Tibial artery (tissue), 4 donors: Measurements from ENCODE around the gene GBA2.

Experiments used
- DNase-seq, 2 donors: peaks; one replicate each; pipeline ENCODE4 v3.0.0-alpha.2; 2019
- H3K27ac ChIP-seq, 2 donors: fragments of 200-600 bp; sonication (generic) in 1 of 2; 1 replicate in 1 of 2; 2 replicates in 1 of 2; pipeline ENCODE4 v1.5.1; 2018 to 2019; ENCODE audit warnings: mild to moderate bottlenecking in 1 of 2
- H3K27me3 ChIP-seq, 2 donors: fragments of 200-600 bp; sonication (generic) in 1 of 2; one replicate each; pipeline versions ENCODE4 v1.5.1 to v1.6.0; 2016 to 2019
- H3K36me3 ChIP-seq, 3 donors: fragments of 200-600 bp; sonication (generic) in 2 of 3; one replicate each; pipeline ENCODE4 v1.5.1; 2016 to 2019; ENCODE audit warnings: mild to moderate bottlenecking in 2 of 3
- H3K4me1 ChIP-seq, 4 donors: fragments of 200-600 bp; sonication (generic) in 2 of 4; 1 replicate in 3 of 4; 2 replicates in 1 of 4; pipeline ENCODE4 v1.5.1; 2016 to 2019
- H3K4me3 ChIP-seq, 2 donors: fragments of 200-600 bp; sonication (generic) in 1 of 2; 1 replicate in 1 of 2; 2 replicates in 1 of 2; pipeline ENCODE4 v1.5.1; 2018 to 2019; ENCODE audit warnings: mild to moderate bottlenecking in 2 of 2
- H3K9me3 ChIP-seq, 3 donors: fragments of 200-600 bp; sonication (generic) in 1 of 3; one replicate each; pipeline ENCODE4 v1.5.1; 2016 to 2019
- CTCF ChIP-seq, 2 experiments: fragments of 200-600 bp in 1 of 2; fragments of 450-650 bp in 1 of 2; IDR thresholded peaks; one replicate each; pipeline ENCODE4 v1.5.1; 2017 to 2019; ENCODE audit warnings: antibody characterized with exemption in 2 of 2, mild to moderate bottlenecking in 1 of 2, moderate library complexity in 1 of 2
- intact Hi-C: fragments of 100-400 bp; cut with DNase I; formaldehyde crosslinking; loops from one replicate; pipeline ENCODE4 v1.15.0; 2023; ENCODE audit warnings: low total_unique reads

The GBA2 gene

DNA sequence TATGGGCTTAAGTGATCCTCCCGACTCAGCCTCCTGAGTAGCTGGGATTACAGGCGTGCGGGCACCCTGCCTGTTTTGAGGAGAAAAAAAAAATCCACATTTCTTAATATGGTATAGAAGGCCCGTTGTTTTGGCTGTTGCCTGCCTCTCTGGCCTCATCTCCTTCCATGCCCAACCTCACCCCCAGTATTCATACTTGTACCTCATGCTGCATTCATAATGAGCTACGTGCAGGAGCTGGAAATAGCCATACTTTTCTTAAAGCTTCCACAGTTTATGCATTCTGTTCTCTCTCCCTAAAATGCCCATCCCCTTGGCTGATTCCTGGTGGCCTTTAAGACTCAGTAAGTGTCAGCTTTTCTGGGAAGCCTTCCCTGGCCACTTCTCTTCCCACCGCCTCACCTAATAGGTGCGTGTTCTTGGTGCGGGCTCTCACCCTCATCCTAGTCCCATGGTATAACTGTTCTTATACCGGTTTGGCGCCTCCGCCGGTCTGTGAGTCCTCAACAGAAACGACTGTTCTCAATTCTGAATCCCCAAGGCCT lies 57.2 kb downstream of the GBA2 start:
- peaks cover 20 to 33% (median 27%) of the 10 kb centered on the region in 3 donors for H3K36me3 ChIP-seq
- peak; percentile 55 to 87 for DNase-seq
- intact Hi-C loops, result loop anchor here (5.0 kb wide), 1 partner anchor 35 kb away; no protein-coding TSS in a partner anchor
- H3K4me1 ChIP-seq, result peaks cover 0 to 57% (median 27%) of the 10 kb centered on the region in 4 donors
- H3K27ac ChIP-seq, result peak overlapping the region; percentile 96 to 97
- peak overlapping the region; percentile 93 to 94 for H3K4me3 ChIP-seq
- no peaks in the 10 kb centered on the region for H3K9me3 ChIP-seq
- no peaks in the 10 kb centered on the region for H3K27me3 ChIP-seq
- no peak for TF ChIP-seq CTCF (IDR thresholded peaks at IDR 0.05)

DNA sequence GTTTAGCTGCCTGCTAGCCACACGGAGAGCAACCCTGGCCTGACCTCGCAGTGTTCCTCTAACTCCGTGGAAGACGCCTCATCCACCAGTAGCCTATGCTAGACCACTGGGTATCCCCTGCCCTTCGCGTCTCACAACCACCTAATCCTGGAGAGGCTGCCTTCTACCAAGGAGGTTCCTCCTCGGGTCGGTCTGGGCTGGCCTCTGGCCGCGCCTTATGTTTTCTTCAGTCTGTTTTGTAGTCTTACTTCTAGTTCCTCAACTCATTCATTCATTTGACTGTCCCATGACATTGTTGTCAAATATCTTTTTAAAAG lies 57.7 kb downstream of the GBA2 start:
- Histone ChIP-seq H3K27ac (peak overlapping the region; percentile 96 to 97), H3K9me3 (no peaks in the 10 kb centered on the region), H3K27me3 (no peaks in the 10 kb centered on the region), H3K36me3 (peaks cover 25 to 38% (median 31%) of the 10 kb centered on the region in 3 donors), H3K4me1 (peaks cover 0 to 52% (median 21%) of the 10 kb centered on the region in 4 donors), H3K4me3 (peak overlapping the region; percentile 93 to 94)
- DNase-seq, result no peak
- TF ChIP-seq CTCF (IDR thresholded peaks at IDR 0.05), result no peak
- intact Hi-C loops, result loop anchor here (5.0 kb wide), 1 partner anchor 36 kb away; no protein-coding TSS in a partner anchor

DNA sequence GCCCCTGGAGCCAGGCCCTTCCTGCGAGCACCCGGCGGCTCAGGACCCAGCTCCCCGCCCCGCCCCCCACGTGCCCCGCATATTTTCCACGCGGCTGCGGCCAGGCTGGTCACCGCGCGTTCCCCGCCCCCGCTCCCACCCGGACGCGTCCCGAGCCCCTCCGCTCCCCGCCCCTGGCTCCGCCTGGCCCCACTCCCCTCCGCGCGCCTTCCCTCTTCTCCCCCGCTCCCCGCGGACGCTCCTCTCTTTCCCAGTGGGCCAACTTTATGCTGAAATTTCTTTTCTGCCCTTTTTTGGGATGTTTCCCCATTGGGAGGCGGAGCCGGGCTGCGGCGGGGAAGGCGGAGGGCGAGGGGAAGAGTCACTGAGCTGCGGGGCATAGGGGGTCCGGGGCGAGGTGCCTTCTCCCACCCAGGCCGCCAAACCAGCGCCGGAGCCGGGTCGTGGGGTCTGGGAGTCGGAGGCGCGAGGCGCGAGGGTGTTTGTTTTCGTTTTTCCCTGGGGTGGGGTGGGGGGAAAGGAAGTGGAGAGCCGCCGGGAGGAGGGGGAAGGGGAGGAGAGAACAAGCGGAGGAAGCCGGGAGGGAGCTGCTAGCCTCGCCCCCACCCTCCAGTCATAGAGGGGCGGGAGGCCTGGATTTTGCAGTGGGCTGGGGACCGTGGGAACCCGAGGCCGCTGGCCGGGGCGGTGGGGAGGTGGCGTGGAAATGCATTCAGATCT lies 58.3 kb downstream of the GBA2 start:
- Histone ChIP-seq H3K27ac (peak overlapping the region; percentile 96 to 97), H3K9me3 (no peaks in the 10 kb centered on the region), H3K27me3 (no peaks in the 10 kb centered on the region), H3K36me3 (peaks cover 30 to 38% (median 36%) of the 10 kb centered on the region in 3 donors), H3K4me1 (peaks cover 0 to 52% (median 16%) of the 10 kb centered on the region in 4 donors), H3K4me3 (peak overlapping the region; percentile 93 to 94)
- intact Hi-C loops, result loop anchor here (5.0 kb wide), 1 partner anchor 37 kb away; no protein-coding TSS in a partner anchor
- peak; percentile 80 to 96 for DNase-seq
- no peak for TF ChIP-seq CTCF (IDR thresholded peaks at IDR 0.05)

DNA sequence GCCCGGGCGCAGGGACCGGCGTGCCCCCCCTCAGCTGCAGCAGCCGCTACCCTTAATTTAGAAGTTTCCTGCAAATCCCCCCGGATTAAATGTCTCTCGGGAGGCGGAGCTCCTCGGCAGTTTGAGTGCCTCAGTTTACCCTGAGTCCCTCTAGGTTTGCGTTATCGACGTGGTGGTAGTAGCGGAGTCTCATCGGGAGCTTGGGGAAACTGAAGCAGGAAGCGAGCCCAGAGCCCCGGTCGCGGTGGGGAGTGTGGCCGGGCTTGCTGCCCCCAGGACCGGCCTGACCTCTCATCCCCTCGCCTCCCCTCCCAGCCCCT lies 58.8 kb downstream of the GBA2 start:
- no peak for DNase-seq
- Histone ChIP-seq H3K27me3 (no peaks in the 10 kb centered on the region), H3K4me1 (peaks cover 0 to 52% (median 16%) of the 10 kb centered on the region in 4 donors), H3K9me3 (no peaks in the 10 kb centered on the region), H3K36me3 (peaks cover 35 to 42% (median 41%) of the 10 kb centered on the region in 3 donors), H3K27ac (peak overlapping the region; percentile 96 to 97), H3K4me3 (peak overlapping the region; percentile 93 to 94)
- TF ChIP-seq CTCF (IDR thresholded peaks at IDR 0.05), result no peak
- intact Hi-C loops, result loop anchor here (5.0 kb wide), 1 partner anchor 37 kb away; no protein-coding TSS in a partner anchor

- Histone ChIP-seq H3K4me3 (peak within 1 kb of the TSS; percentile 93 to 94), H3K27ac (peak within 1 kb of the TSS; percentile 96 to 97), H3K4me1 (peaks cover 0 to 52% (median 18%) of the 10 kb centered on the region in 4 donors), H3K27me3 (no peaks in the 10 kb centered on the region), H3K9me3 (no peaks in the 10 kb centered on the region), H3K36me3 (peaks cover 41 to 47% (median 46%) of the 10 kb centered on the region in 3 donors)
- TF ChIP-seq CTCF (IDR thresholded peaks at IDR 0.05), result no peak
- DNase-seq, result peak; percentile 80 to 96
- intact Hi-C loops, result loop anchor here (5.0 kb wide), 1 partner anchor 38 kb away; no protein-coding TSS in a partner anchor
These were observed 59.3 kb downstream of the GBA2 start, which contains the start of gene TPM2 for GRCh38 chr9:35689542-35690293. TPM2 (minus strand) TSS chr9:35689925; CDS start chr9:35689817, 108 bp downstream.
